ENCODE results near the gene ARHGEF5.

Gene ARHGEF5

GRCh38 chr7:144384071-144384470 lies 28.9 kb downstream of the ARHGEF5 start:
- no peak for TF ChIP-seq CTCF (IDR thresholded peaks at IDR 0.05; ENCODE audit: insufficient read depth, low read length)
- no peak for TF ChIP-seq GABPA (IDR thresholded peaks at IDR 0.05; ENCODE audit: low read depth)
- TF ChIP-seq SPI1 (IDR thresholded peaks at IDR 0.05; ENCODE audit: borderline replicate concordance, low read depth) = no peak
- TF ChIP-seq POLR2AphosphoS5 (IDR thresholded peaks at IDR 0.05; ENCODE audit: low read depth) = no peak
- no peak for TF ChIP-seq REST (IDR thresholded peaks at IDR 0.05; ENCODE audit: insufficient replicate concordance, low read depth)
- no peak overlapping the region for H3K27ac ChIP-seq (replicated peaks)
- DNase-seq (ENCODE audit: low read depth in 1 of 2, low spot score in 1 of 2) = no peak

GRCh38 chr7:144384555-144385245 lies 29.5 kb downstream of the ARHGEF5 start:
- H3K4me3 ChIP-seq (replicated peaks; ENCODE audit: insufficient read depth, low read length) = no peak overlapping the region
- H3K27ac ChIP-seq (replicated peaks) = no peak overlapping the region
- no peaks in the 10 kb centered on the region for H3K27me3 ChIP-seq (ENCODE audit: insufficient read depth, poor library complexity, severe bottlenecking)
- no peak for TF ChIP-seq REST (IDR thresholded peaks at IDR 0.05; ENCODE audit: insufficient replicate concordance, low read depth)
- no peak for TF ChIP-seq SPI1 (IDR thresholded peaks at IDR 0.05; ENCODE audit: borderline replicate concordance, low read depth)
- TF ChIP-seq POLR2AphosphoS5 (IDR thresholded peaks at IDR 0.05; ENCODE audit: low read depth) = no peak
- TF ChIP-seq CTCF (IDR thresholded peaks at IDR 0.05; ENCODE audit: insufficient read depth, low read length) = no peak
- TF ChIP-seq GABPA (IDR thresholded peaks at IDR 0.05; ENCODE audit: low read depth) = no peak
- DNase-seq (ENCODE audit: low read depth in 1 of 2, low spot score in 1 of 2) = no peak

More at GRCh38 chr7:144384071-144384470, 28.9 kb downstream of the ARHGEF5 start:
- Histone ChIP-seq H3K27me3 (ENCODE audit: insufficient read depth, poor library complexity, severe bottlenecking) (no peaks in the 10 kb centered on the region), H3K4me3 (replicated peaks; ENCODE audit: insufficient read depth, low read length) (no peak overlapping the region)

GRCh38 chr7:144386741-144387140 lies 31.5 kb downstream of the ARHGEF5 start:
- no peaks in the 10 kb centered on the region for H3K27me3 ChIP-seq (ENCODE audit: insufficient read depth, poor library complexity, severe bottlenecking)
- H3K4me3 ChIP-seq (replicated peaks; ENCODE audit: insufficient read depth, low read length) = no peak overlapping the region
- no peak for TF ChIP-seq CTCF (IDR thresholded peaks at IDR 0.05; ENCODE audit: insufficient read depth, low read length)
- TF ChIP-seq POLR2AphosphoS5 (IDR thresholded peaks at IDR 0.05; ENCODE audit: low read depth) = no peak
- TF ChIP-seq GABPA (IDR thresholded peaks at IDR 0.05; ENCODE audit: low read depth) = no peak
- no peak for TF ChIP-seq SPI1 (IDR thresholded peaks at IDR 0.05; ENCODE audit: borderline replicate concordance, low read depth)
- no peak for TF ChIP-seq REST (IDR thresholded peaks at IDR 0.05; ENCODE audit: insufficient replicate concordance, low read depth)
- DNase-seq (ENCODE audit: low read depth in 1 of 2, low spot score in 1 of 2) = no peak
- H3K27ac ChIP-seq (replicated peaks) = no peak overlapping the region
